AG04450 (cell line): ENCODE measurements around the gene THADA. TPM values are rescaled to one million over a fixed set of nuclear protein-coding genes. Genes with fewer than 3 reads are reported as not detected.

Source experiments
- CTCF ChIA-PET: fragments of 300-600, 350-600 bp; formaldehyde crosslinking; extraction: SDS; loops from one replicate; lab custom pipeline; 2022; ENCODE audit warnings: antibody characterized with exemption, inconsistent platforms; lab: Charles Lee
- POLR2A ChIA-PET: fragments of 350-600 bp; formaldehyde crosslinking; extraction: SDS; loops from one replicate; lab custom pipeline; 2021; ENCODE audit warnings: antibody characterized with exemption, inconsistent platforms; lab: Yijun Ruan, JAX
- DNase-seq: peaks from one replicate; pipeline ENCODE4 v3.0.0-alpha.2; 2011; ENCODE audit warnings: low read depth, low spot score
- H3K27ac ChIP-seq: one replicate; pipeline ENCODE4 v1.5.1; 2012; ENCODE audit warnings: low read depth, low read length, control low read depth
- H3K27me3 ChIP-seq: one replicate; pipeline ENCODE4 v1.6.0; 2012; ENCODE audit warnings: low read length; ENCODE audit not compliant: control insufficient read depth, insufficient read depth
- H3K4me3 ChIP-seq: 2 replicates; pipeline ENCODE4 v1.5.1; 2011; ENCODE audit warnings: mild to moderate bottlenecking, low read depth, low read length, control low read depth
- H3K9me3 ChIP-seq: 2 replicates; pipeline ENCODE4 v1.5.1; 2012; ENCODE audit warnings: low read length; ENCODE audit not compliant: control insufficient read depth, insufficient read depth
- CTCF ChIP-seq: IDR thresholded peaks from 2 replicates; pipeline ENCODE4 v1.5.1; 2011; ENCODE audit warnings: low read depth, low read length, control low read depth, inconsistent platforms
- polyA plus RNA-seq: library from polyadenylated mRNA; depleted of rRNA; stranded (reverse); fragments of >200 nt; gene quantifications from 2 replicates; pipeline ENCODE4 v1.2.3, GENCODE V29; 2011

Gene THADA
- polyA plus RNA-seq, 1 experiment, result 15.0 TPM

- Histone ChIP-seq H3K4me3 (no peak overlapping the region), H3K27me3 (no peaks in the 10 kb centered on the region), H3K9me3 (no peaks in the 10 kb centered on the region), H3K27ac (no peak overlapping the region)
- peak; percentile 84 for TF ChIP-seq CTCF
- ChIA-PET CTCF (interaction anchor here (0.6 to 4.1 kb wide), 32 partner anchors 9 to 864 kb away, joined by 3 to 50 read pairs (median 4); partner anchors contain the start of gene THADA), POLR2A (interaction anchor here (1.0 kb wide), 1 partner anchor 19 kb away, joined by 3 read pairs; no protein-coding TSS in a partner anchor)
- DNase-seq, result peak; percentile 32
Observed at GRCh38 chr2:43576981-43577892, 18.6 kb downstream of the THADA start.

GRCh38 chr2:43572244-43572643 is 23.6 kb downstream of the THADA start:
- no peak for TF ChIP-seq CTCF
- Histone ChIP-seq H3K9me3 (no peaks in the 10 kb centered on the region), H3K27me3 (no peaks in the 10 kb centered on the region), H3K4me3 (no peak overlapping the region), H3K27ac (no peak overlapping the region)
- DNase-seq, result no peak
- ChIA-PET POLR2A (no interaction called here), CTCF (no interaction called here)

GRCh38 chr2:43569921-43570320 is 25.9 kb downstream of the THADA start:
- Histone ChIP-seq H3K4me3 (no peak overlapping the region), H3K27me3 (no peaks in the 10 kb centered on the region), H3K9me3 (no peaks in the 10 kb centered on the region), H3K27ac (no peak overlapping the region)
- DNase-seq, result no peak
- TF ChIP-seq CTCF, result no peak
- CTCF ChIA-PET, result interaction anchor here (1.0 to 6.6 kb wide), 2 partner anchors 7 to 742 kb away, joined by 3 to 50 read pairs; no protein-coding TSS in a partner anchor
- POLR2A ChIA-PET, result no interaction called here

- no peak for DNase-seq
- Histone ChIP-seq H3K27ac (no peak overlapping the region), H3K27me3 (no peaks in the 10 kb centered on the region), H3K4me3 (no peak overlapping the region), H3K9me3 (no peaks in the 10 kb centered on the region)
- ChIA-PET CTCF (interaction anchor here (6.6 kb wide), 1 partner anchor 9 kb away, joined by 50 read pairs; no protein-coding TSS in a partner anchor), POLR2A (no interaction called here)
- no peak for TF ChIP-seq CTCF
Observed at GRCh38 chr2:43568228-43568627, 27.6 kb downstream of the THADA start.

GRCh38 chr2:43566461-43566729 is 29.4 kb downstream of the THADA start:
- no peak for DNase-seq
- Histone ChIP-seq H3K27me3 (no peaks in the 10 kb centered on the region), H3K27ac (no peak overlapping the region), H3K4me3 (no peak overlapping the region), H3K9me3 (no peaks in the 10 kb centered on the region)
- CTCF ChIA-PET, result interaction anchor here (0.6 to 6.6 kb wide), 5 partner anchors 11 to 742 kb away, joined by 3 to 50 read pairs (median 4); no protein-coding TSS in a partner anchor
- no peak for TF ChIP-seq CTCF
- POLR2A ChIA-PET, result no interaction called here
